ENCODE measurements around the gene SCLY.

DNA sequence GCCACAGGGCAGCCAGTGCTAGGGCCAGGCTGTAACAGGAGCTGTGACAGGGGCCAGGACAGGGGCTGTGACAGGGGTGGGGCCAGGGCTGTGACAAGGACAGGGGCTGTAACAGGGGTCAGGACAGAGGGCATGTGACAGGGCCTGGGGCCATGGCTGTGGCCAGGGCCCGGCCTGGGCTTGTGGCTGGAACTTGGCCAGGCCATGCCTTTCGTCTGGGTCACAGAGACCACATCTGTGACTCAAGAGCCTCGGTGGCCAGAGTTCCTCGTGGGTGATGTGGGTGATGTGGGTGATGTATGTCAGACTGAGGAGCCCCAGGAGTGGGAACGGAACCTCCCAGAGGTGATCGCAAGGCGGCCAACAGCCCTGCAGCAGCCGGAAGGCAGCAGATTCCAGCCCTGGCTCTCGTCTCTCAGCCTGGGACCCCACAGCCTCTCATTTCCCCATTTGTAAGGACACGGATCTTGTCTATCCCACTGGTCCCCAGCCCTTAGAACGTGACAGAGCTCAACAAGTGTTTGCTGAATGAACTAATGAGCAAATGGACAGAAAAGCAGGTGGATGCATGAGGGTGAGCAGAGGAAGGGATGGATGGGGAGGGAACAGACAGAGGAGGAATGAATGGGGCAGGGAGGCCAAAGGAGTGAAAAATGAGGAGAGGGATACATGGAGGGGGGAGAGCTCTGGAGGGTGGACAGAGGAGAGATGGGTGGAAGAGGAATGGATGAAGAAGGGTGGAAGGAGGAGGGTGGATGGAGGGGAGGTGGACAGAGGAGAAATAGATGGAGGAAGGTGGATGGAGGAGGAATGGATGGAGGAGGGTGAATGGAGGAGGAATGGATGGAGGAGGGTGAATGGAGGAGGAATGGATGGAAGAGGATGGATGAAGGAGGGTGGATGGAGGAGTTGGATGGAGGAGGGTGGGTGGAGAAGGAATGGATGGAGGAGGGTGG, 56.7 kb downstream of the SCLY start:
- TF ChIP-seq, protein P1, sequence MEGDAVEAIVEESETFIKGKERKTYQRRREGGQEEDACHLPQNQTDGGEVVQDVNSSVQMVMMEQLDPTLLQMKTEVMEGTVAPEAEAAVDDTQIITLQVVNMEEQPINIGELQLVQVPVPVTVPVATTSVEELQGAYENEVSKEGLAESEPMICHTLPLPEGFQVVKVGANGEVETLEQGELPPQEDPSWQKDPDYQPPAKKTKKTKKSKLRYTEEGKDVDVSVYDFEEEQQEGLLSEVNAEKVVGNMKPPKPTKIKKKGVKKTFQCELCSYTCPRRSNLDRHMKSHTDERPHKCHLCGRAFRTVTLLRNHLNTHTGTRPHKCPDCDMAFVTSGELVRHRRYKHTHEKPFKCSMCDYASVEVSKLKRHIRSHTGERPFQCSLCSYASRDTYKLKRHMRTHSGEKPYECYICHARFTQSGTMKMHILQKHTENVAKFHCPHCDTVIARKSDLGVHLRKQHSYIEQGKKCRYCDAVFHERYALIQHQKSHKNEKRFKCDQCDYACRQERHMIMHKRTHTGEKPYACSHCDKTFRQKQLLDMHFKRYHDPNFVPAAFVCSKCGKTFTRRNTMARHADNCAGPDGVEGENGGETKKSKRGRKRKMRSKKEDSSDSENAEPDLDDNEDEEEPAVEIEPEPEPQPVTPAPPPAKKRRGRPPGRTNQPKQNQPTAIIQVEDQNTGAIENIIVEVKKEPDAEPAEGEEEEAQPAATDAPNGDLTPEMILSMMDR (conservative IDR thresholded peaks at IDR 0.05; ENCODE audit: low read length): no peak
- TF ChIP-seq EZH2phosphoT487 (IDR thresholded peaks at IDR 0.05; ENCODE audit: borderline replicate concordance): no peak
